CD14-positive monocyte (primary cell): ENCODE results near the gene RASSF5. TPM values are rescaled to one million over a fixed set of nuclear protein-coding genes. Genes with fewer than 3 reads are reported as not detected.

Source experiments
- DNase-seq, 3 donors: peaks; one replicate each; pipeline ENCODE4 v3.0.0-alpha.2; 2011 to 2022
- H2AFZ ChIP-seq: 2 replicates; pipeline ENCODE4 v1.6.0; 2012; ENCODE audit warnings: mild to moderate bottlenecking, low read depth, low read length, inconsistent platforms; ENCODE audit not compliant: insufficient read depth, poor library complexity, severe bottlenecking
- H3K27ac ChIP-seq, 2 donors: 1 replicate in 1 of 2; 2 replicates in 1 of 2; pipeline ENCODE4 v1.5.1; 2012 to 2013; ENCODE audit warnings: low read length in 2 of 2, control low read depth in 1 of 2, inconsistent platforms in 1 of 2, low read depth in 1 of 2, mild to moderate bottlenecking in 1 of 2
- H3K27me3 ChIP-seq, 2 donors: one replicate each; pipeline versions ENCODE4 v1.6.0 to v1.6.1; 2011 to 2013; ENCODE audit warnings: low read length in 2 of 2; ENCODE audit not compliant: control insufficient read depth in 2 of 2, insufficient read depth in 2 of 2
- H3K36me3 ChIP-seq, 2 donors: replicated peaks in 1 of 2; 1 replicate in 1 of 2; 2 replicates in 1 of 2; pipeline versions ENCODE4 v1.5.1 to v1.6.1; 2012 to 2013; ENCODE audit warnings: low read length in 2 of 2, control low read depth in 1 of 2, inconsistent platforms in 1 of 2, mild to moderate bottlenecking in 1 of 2; ENCODE audit not compliant: insufficient read depth in 2 of 2, control insufficient read depth in 1 of 2
- H3K4me1 ChIP-seq, 2 donors: 1 replicate in 1 of 2; 2 replicates in 1 of 2; pipeline versions ENCODE4 v1.5.1 to v1.6.1; 2012 to 2013; ENCODE audit warnings: low read length in 2 of 2, control low read depth in 1 of 2, inconsistent platforms in 1 of 2, mild to moderate bottlenecking in 1 of 2, moderate library complexity in 1 of 2; ENCODE audit not compliant: insufficient read depth in 2 of 2, control insufficient read depth in 1 of 2
- H3K4me2 ChIP-seq: replicated peaks from 2 replicates; pipeline ENCODE3; 2012; ENCODE audit warnings: low read length, moderate library complexity, mild to moderate bottlenecking; ENCODE audit not compliant: poor library complexity, severe bottlenecking; ENCODE audit errors: extremely low read depth
- H3K4me3 ChIP-seq, 3 experiments: fragments of 200-600 bp in 1 of 3; sonication (generic) in 1 of 3; replicated peaks in 1 of 3; 1 replicate in 2 of 3; 2 replicates in 1 of 3; pipeline ENCODE4 v1.5.1; 2011 to 2013; ENCODE audit warnings: low read length in 3 of 3, mild to moderate bottlenecking in 3 of 3, control low read depth in 2 of 3, low read depth in 2 of 3, inconsistent platforms in 1 of 3, moderate library complexity in 1 of 3
- H3K79me2 ChIP-seq: 2 replicates; pipeline ENCODE4 v1.6.0; 2012; ENCODE audit warnings: mild to moderate bottlenecking, control low read depth, inconsistent platforms, low read length, moderate library complexity; ENCODE audit not compliant: insufficient read depth
- H3K9ac ChIP-seq: 2 replicates; pipeline ENCODE4 v1.6.0; 2017; ENCODE audit warnings: low read length, mild to moderate bottlenecking; ENCODE audit not compliant: insufficient read depth, poor library complexity, severe bottlenecking
- H3K9me3 ChIP-seq, 2 donors: replicated peaks in 1 of 2; 1 replicate in 1 of 2; 2 replicates in 1 of 2; pipeline versions ENCODE4 v1.5.1 to v1.6.1; 2012 to 2013; ENCODE audit warnings: low read length in 2 of 2, control low read depth in 1 of 2; ENCODE audit not compliant: control insufficient read depth in 1 of 2, insufficient read depth in 1 of 2
- H4K20me1 ChIP-seq: 2 replicates; pipeline ENCODE4 v1.6.0; 2012; ENCODE audit warnings: mild to moderate bottlenecking, low read length, control low read depth, moderate library complexity; ENCODE audit not compliant: insufficient read depth
- H3K27ac Mint-ChIP-seq, 7 donors: one replicate each; pipeline ENCODE4 v1.8.0; 2020; ENCODE audit warnings: mild to moderate bottlenecking in 7 of 7, mixed read lengths in 7 of 7, moderate library complexity in 6 of 7, inconsistent platforms in 2 of 7
- H3K27me3 Mint-ChIP-seq, 3 donors: one replicate each; pipeline ENCODE4 v1.8.0; 2021 to 2022; ENCODE audit warnings: low read depth in 3 of 3, mild to moderate bottlenecking in 3 of 3, mixed read lengths in 3 of 3, moderate library complexity in 3 of 3, inconsistent platforms in 1 of 3
- H3K36me3 Mint-ChIP-seq, 2 donors: one replicate each; pipeline ENCODE4 v1.8.0; 2020; ENCODE audit warnings: mixed read lengths in 2 of 2, inconsistent platforms in 1 of 2, mild to moderate bottlenecking in 1 of 2
- H3K4me1 Mint-ChIP-seq: one replicate; pipeline ENCODE4 v1.8.0; 2020; ENCODE audit warnings: mild to moderate bottlenecking, mixed read lengths
- H3K4me3 Mint-ChIP-seq, 2 donors: one replicate each; pipeline ENCODE4 v1.8.0; 2020; ENCODE audit warnings: mild to moderate bottlenecking in 2 of 2, mixed read lengths in 2 of 2, moderate library complexity in 1 of 2
- H3K9me3 Mint-ChIP-seq, 7 donors: one replicate each; pipeline ENCODE4 v1.8.0; 2020 to 2022; ENCODE audit warnings: mixed read lengths in 7 of 7, mild to moderate bottlenecking in 6 of 7, moderate library complexity in 6 of 7, inconsistent platforms in 2 of 7
- CTCF ChIP-seq: fragments of 200-600 bp; IDR thresholded peaks from one replicate; pipeline ENCODE4 v1.8.0; 2022; ENCODE audit warnings: antibody characterized with exemption, mild to moderate bottlenecking
- WGBS: methylation state at CpG from one replicate; pipeline ENCODE4 v1.1.5; 2013; ENCODE audit warnings: missing lambda C conversion rate; ENCODE audit not compliant: insufficient coverage; 5-methylcytosine and 5-hydroxymethylcytosine counted together
- intact Hi-C, 2 donors: fragments of 100-400 bp; cut with micrococcal nuclease; formaldehyde crosslinking; loops; one replicate each; pipeline versions ENCODE4 v1.15.0 to v1.15.1; 2023
- polyA plus RNA-seq, 3 donors: library from polyadenylated mRNA; depleted of rRNA in 1 of 3; unstranded in 2 of 3; stranded (reverse) in 1 of 3; fragments of 300-500 nt in 2 of 3; fragments of >200 nt in 1 of 3; fragmentation: Illumina TruSeq in 2 of 3; gene quantifications; 1 replicate in 2 of 3; 2 replicates in 1 of 3; pipeline ENCODE4 v1.2.3, GENCODE V29; 2012 to 2021

RASSF5 gene
- polyA plus RNA-seq, 3 donors, result 81.6 to 129 (median 127) TPM

- peak overlapping the region in 1 of 2 donors; percentile 76 for H3K4me3 Mint-ChIP-seq
- H3K27me3 Mint-ChIP-seq, result peaks cover 38 to 47% (median 39%) of the 10 kb centered on the region in 3 donors
- no peaks in the 10 kb centered on the region for H3K79me2 ChIP-seq
- no peak overlapping the region for H3K9ac ChIP-seq
- H3K27ac Mint-ChIP-seq, result peak overlapping the region; percentile 74 to 91 (median 83)
- H3K4me1 ChIP-seq, result peaks cover 37 to 65% of the 10 kb centered on the region in 2 donors
- H4K20me1 ChIP-seq, result no peaks in the 10 kb centered on the region
- peak overlapping the region; percentile 50 for H3K4me2 ChIP-seq
- H3K36me3 Mint-ChIP-seq, result peaks cover 12 to 19% of the 10 kb centered on the region in 2 donors
- H3K4me1 Mint-ChIP-seq, result peaks cover 61% of the 10 kb centered on the region
- H2AFZ ChIP-seq, result no peak overlapping the region
- H3K27me3 ChIP-seq, result peaks cover 21 to 36% of the 10 kb centered on the region in 2 donors
- TF ChIP-seq CTCF, result no peak
- no peak for DNase-seq
- intact Hi-C loops, result loop anchor here in 1 of 2 donors (2.0 kb wide), 2 partner anchors 36 to 74 kb away; no protein-coding TSS in a partner anchor
- H3K9me3 ChIP-seq, result no peaks in the 10 kb centered on the region
- H3K4me3 ChIP-seq, result peak overlapping the region in 1 of 3 experiments; percentile 14
- 17% methylated on average over 1 of the region's 3 CpGs for WGBS
- peaks cover 0 to 8% (median 5%) of the 10 kb centered on the region in 7 donors for H3K9me3 Mint-ChIP-seq
- no peak overlapping the region for H3K27ac ChIP-seq
- peaks cover 3 to 8% of the 10 kb centered on the region in 2 donors for H3K36me3 ChIP-seq
These were observed 3.0 kb upstream of the RASSF5 start for GRCh38 chr1:206504363-206504713.

GRCh38 chr1:206505702-206506355 lies 1.5 kb upstream of the RASSF5 start:
- Mint-ChIP-seq H3K9me3 (peaks cover 0 to 8% (median 5%) of the 10 kb centered on the region in 7 donors), H3K27ac (peak overlapping the region in 4 of 7 donors; percentile 54 to 79 (median 68)), H3K4me1 (peaks cover 61% of the 10 kb centered on the region), H3K4me3 (peak overlapping the region in 1 of 2 donors; percentile 91), H3K27me3 (peaks cover 51 to 61% (median 51%) of the 10 kb centered on the region in 3 donors), H3K36me3 (peaks cover 12 to 16% of the 10 kb centered on the region in 2 donors)
- Histone ChIP-seq H3K27me3 (peaks cover 32 to 51% of the 10 kb centered on the region in 2 donors), H3K4me2 (no peak overlapping the region), H3K79me2 (no peaks in the 10 kb centered on the region), H3K4me3 (no peak overlapping the region), H2AFZ (no peak overlapping the region), H3K9ac (no peak overlapping the region), H3K4me1 (peaks cover 37 to 65% of the 10 kb centered on the region in 2 donors), H3K36me3 (no peaks in the 10 kb centered on the region), H4K20me1 (no peaks in the 10 kb centered on the region), H3K9me3 (no peaks in the 10 kb centered on the region), H3K27ac (no peak overlapping the region)
- TF ChIP-seq CTCF, result peak; percentile 72
- WGBS, result no CpG with 5 or more reads among the region's 10 CpGs
- DNase-seq, result peak in 1 of 3 donors; percentile 37
- intact Hi-C loops, result loop anchor here in 1 of 2 donors (2.0 kb wide), 2 partner anchors 37 to 73 kb away; no protein-coding TSS in a partner anchor
